Upper lobe of left lung (tissue), 4 donors: ENCODE measurements around the gene RHOG.

Experiments
- CTCF ChIP-seq, 6 experiments: fragments of 450-650 bp in 4 of 6; fragments of 200-600 bp in 2 of 6; sonication (generic) in 2 of 6; IDR thresholded peaks; one replicate each; pipeline ENCODE4 v1.5.1; 2016 to 2019; ENCODE audit warnings: antibody characterized with exemption in 6 of 6
- POLR2A ChIP-seq, 4 donors: fragments of 450-650 bp; IDR thresholded peaks; one replicate each; pipeline ENCODE4 v1.5.1; 2016 to 2017; ENCODE audit warnings: antibody characterized with exemption in 4 of 4, mild to moderate bottlenecking in 2 of 4

GRCh38 chr11:3830088-3830487, 10.7 kb downstream of the RHOG start:
- TF ChIP-seq CTCF (IDR thresholded peaks at IDR 0.05) (no peak), POLR2A (IDR thresholded peaks at IDR 0.05) (no peak)
